Naive thymus-derived CD4-positive, alpha-beta T cell (primary cell): ENCODE results near the gene MARVELD1. TPM values are rescaled to one million over a fixed set of nuclear protein-coding genes. Genes with fewer than 3 reads are reported as not detected.

ENCODE experiments used
- ATAC-seq: fragments of 150-1000 bp; cut with Tn5 transposase; 2 replicates; pipeline ENCODE4 v1.10.0; 2021; ENCODE audit warnings: mild to moderate bottlenecking, moderate library complexity
- CTCF ChIA-PET: fragments of 350-600 bp; sonication (Branson Sonifier 250); formaldehyde crosslinking; loops from one replicate; lab custom pipeline; 2021; ENCODE audit warnings: antibody characterized with exemption; lab: Charles Lee
- POLR2A ChIA-PET: fragments of 350-600 bp; sonication (Branson Sonifier 250); formaldehyde crosslinking; loops from one replicate; lab custom pipeline; 2021; ENCODE audit warnings: antibody characterized with exemption, inconsistent platforms; lab: Charles Lee
- DNase-seq, 9 donors: peaks; one replicate each; pipeline versions ENCODE4 v3.0.0 to v3.0.0-alpha.2; 2020 to 2022; ENCODE audit warnings: mixed read lengths in 1 of 9
- H3K27ac ChIP-seq: one replicate; pipeline ENCODE4 v1.7.0; 2013; ENCODE audit warnings: mild to moderate bottlenecking, low read depth, low read length, moderate library complexity
- H3K27me3 ChIP-seq, 2 donors: one replicate each; pipeline ENCODE4 v1.7.0; 2013; ENCODE audit warnings: low read length in 2 of 2, mild to moderate bottlenecking in 2 of 2, moderate library complexity in 2 of 2; ENCODE audit not compliant: control insufficient read depth in 2 of 2, insufficient read depth in 2 of 2
- H3K36me3 ChIP-seq, 3 experiments: 1 replicate in 2 of 3; 2 replicates in 1 of 3; pipeline ENCODE4 v1.7.0; 2013; ENCODE audit warnings: low read length in 3 of 3, mild to moderate bottlenecking in 3 of 3, moderate library complexity in 1 of 3; ENCODE audit not compliant: insufficient read depth in 3 of 3, control insufficient read depth in 2 of 3
- H3K4me1 ChIP-seq, 2 donors: one replicate each; pipeline ENCODE4 v1.7.0; 2013; ENCODE audit warnings: low read length in 2 of 2, mild to moderate bottlenecking in 2 of 2, moderate library complexity in 1 of 2; ENCODE audit not compliant: control insufficient read depth in 2 of 2, insufficient read depth in 2 of 2
- H3K4me3 ChIP-seq: 2 replicates; pipeline ENCODE4 v1.7.0; 2013; ENCODE audit warnings: mild to moderate bottlenecking, low read length
- H3K9me3 ChIP-seq, 3 experiments: 1 replicate in 2 of 3; 2 replicates in 1 of 3; pipeline ENCODE4 v1.7.0; 2013; ENCODE audit warnings: low read length in 3 of 3; ENCODE audit not compliant: control insufficient read depth in 2 of 3
- H3K27ac Mint-ChIP-seq, 9 donors: one replicate each; pipeline ENCODE4 v1.8.0; 2020 to 2022; ENCODE audit warnings: mixed read lengths in 9 of 9, mild to moderate bottlenecking in 8 of 9, moderate library complexity in 5 of 9, inconsistent platforms in 2 of 9
- H3K27me3 Mint-ChIP-seq, 5 donors: one replicate each; pipeline ENCODE4 v1.8.0; 2021 to 2022; ENCODE audit warnings: mixed read lengths in 5 of 5, mild to moderate bottlenecking in 1 of 5
- H3K36me3 Mint-ChIP-seq, 5 donors: one replicate each; pipeline ENCODE4 v1.8.0; 2020 to 2022; ENCODE audit warnings: mixed read lengths in 5 of 5, mild to moderate bottlenecking in 3 of 5, inconsistent platforms in 1 of 5
- H3K4me1 Mint-ChIP-seq, 7 donors: one replicate each; pipeline ENCODE4 v1.8.0; 2020 to 2022; ENCODE audit warnings: mixed read lengths in 7 of 7, mild to moderate bottlenecking in 3 of 7, inconsistent platforms in 1 of 7
- H3K4me3 Mint-ChIP-seq, 10 donors: one replicate each; pipeline ENCODE4 v1.8.0; 2020 to 2022; ENCODE audit warnings: mild to moderate bottlenecking in 10 of 10, mixed read lengths in 10 of 10, moderate library complexity in 6 of 10, inconsistent platforms in 2 of 10
- H3K9me3 Mint-ChIP-seq, 11 donors: one replicate each; pipeline ENCODE4 v1.8.0; 2020 to 2022; ENCODE audit warnings: mixed read lengths in 11 of 11, mild to moderate bottlenecking in 4 of 11, inconsistent platforms in 1 of 11, moderate library complexity in 1 of 11
- intact Hi-C, 2 donors: fragments of 100-400 bp; cut with micrococcal nuclease; formaldehyde crosslinking; loops; one replicate each; pipeline ENCODE4 v1.15.1; 2023
- polyA plus RNA-seq, 2 donors: library from polyadenylated mRNA; unstranded; fragments of 300-500 nt; fragmentation: Illumina TruSeq; gene quantifications; one replicate each; pipeline ENCODE4 v1.2.3, GENCODE V29; 2021
- total RNA-seq, 6 experiments: library from RNA in 5 of 6; stranded (reverse) in 5 of 6; gene quantifications; 1 replicate in 5 of 6; 2 replicates in 1 of 6; pipeline ENCODE4 v1.2.3 and lab custom pipeline; 2021 to 2026

MARVELD1 gene
- total and polyA plus RNA-seq, 7 experiments from 2014 or later: 0.07 to 5.0 (median 1.1) TPM

GRCh38 chr10:97738616-97739015 lies 25.1 kb downstream of the MARVELD1 start:
- Histone ChIP-seq H3K4me3 (no peak overlapping the region), H3K4me1 (peaks cover 18% of the 10 kb centered on the region in 2 donors), H3K36me3 (peaks cover 0 to 16% (median 4%) of the 10 kb centered on the region in 3 experiments), H3K27me3 (no peaks in the 10 kb centered on the region), H3K27ac (no peak overlapping the region), H3K9me3 (no peaks in the 10 kb centered on the region)
- intact Hi-C loops: loop anchor here (5.0 to 10.0 kb wide), 2 partner anchors 396 to 1994 kb away; partner anchors contain the start of genes COX15 (in 1 of the 2), CUTC (in 1 of the 2) and R3HCC1L (in 1 of the 2)
- Mint-ChIP-seq H3K9me3 (peaks cover 0 to 6% (median 0%) of the 10 kb centered on the region in 11 donors), H3K36me3 (peaks cover 3 to 32% (median 15%) of the 10 kb centered on the region in 5 donors), H3K4me1 (peaks cover 27 to 75% (median 69%) of the 10 kb centered on the region in 7 donors), H3K27ac (peak overlapping the region in 8 of 9 donors; percentile 64 to 99 (median 97)), H3K4me3 (peak overlapping the region; percentile 88 to 98 (median 94)), H3K27me3 (peaks cover 0 to 3% (median 0%) of the 10 kb centered on the region in 5 donors)
- ATAC-seq (no peak), DNase-seq (no peak)
- CTCF ChIA-PET: no interaction called here
- POLR2A ChIA-PET: interaction anchor here (0.7 kb wide), 1 partner anchor 44 kb away, joined by 9 read pairs; no protein-coding TSS in a partner anchor

GRCh38 chr10:97740613-97741012 lies 27.1 kb downstream of the MARVELD1 start:
- H3K36me3 Mint-ChIP-seq: peaks cover 13 to 49% (median 25%) of the 10 kb centered on the region in 5 donors

GRCh38 chr10:97743169-97743943 lies 29.8 kb downstream of the MARVELD1 start:
- intact Hi-C loops: no loop called here
- H3K27ac Mint-ChIP-seq: peak overlapping the region in 2 of 9 donors; percentile 20 to 46
- H3K27me3 Mint-ChIP-seq: no peaks in the 10 kb centered on the region
- Histone ChIP-seq H3K4me1 (peaks cover 7 to 9% of the 10 kb centered on the region in 2 donors), H3K36me3 (peaks cover 3 to 46% (median 4%) of the 10 kb centered on the region in 3 experiments), H3K27ac (no peak overlapping the region), H3K27me3 (no peaks in the 10 kb centered on the region), H3K4me3 (no peak overlapping the region), H3K9me3 (no peaks in the 10 kb centered on the region)
- H3K4me3 Mint-ChIP-seq: no peak overlapping the region
- POLR2A ChIA-PET: no interaction called here
- peaks cover 15 to 66% (median 54%) of the 10 kb centered on the region in 7 donors for H3K4me1 Mint-ChIP-seq
- CTCF ChIA-PET: interaction anchor here (0.7 to 1.2 kb wide), 3 partner anchors 12 to 55 kb away, joined by 3 to 5 read pairs (median 4); no protein-coding TSS in a partner anchor
- H3K36me3 Mint-ChIP-seq: peaks cover 14 to 60% (median 33%) of the 10 kb centered on the region in 5 donors
- no peak for DNase-seq
- no peak for ATAC-seq
- no peaks in the 10 kb centered on the region for H3K9me3 Mint-ChIP-seq

More at GRCh38 chr10:97740613-97741012, 27.1 kb downstream of the MARVELD1 start:
- no peaks in the 10 kb centered on the region for H3K9me3 ChIP-seq
- H3K27ac ChIP-seq: no peak overlapping the region
- DNase-seq (no peak), ATAC-seq (no peak)
- peaks cover 0 to 6% (median 0%) of the 10 kb centered on the region in 11 donors for H3K9me3 Mint-ChIP-seq
- H3K27me3 Mint-ChIP-seq: no peaks in the 10 kb centered on the region
- no peaks in the 10 kb centered on the region for H3K27me3 ChIP-seq
- H3K36me3 ChIP-seq: peaks cover 3 to 34% (median 4%) of the 10 kb centered on the region in 3 experiments
- ChIA-PET POLR2A (interaction anchor here (0.5 kb wide), 1 partner anchor 525 kb away, joined by 3 read pairs; no protein-coding TSS in a partner anchor), CTCF (no interaction called here)
- peaks cover 18% of the 10 kb centered on the region in 2 donors for H3K4me1 ChIP-seq
- H3K4me3 ChIP-seq: no peak overlapping the region
- H3K27ac Mint-ChIP-seq: peak overlapping the region in 1 of 9 donors; percentile 36
- peaks cover 28 to 87% (median 76%) of the 10 kb centered on the region in 7 donors for H3K4me1 Mint-ChIP-seq
- peak overlapping the region in 5 of 10 donors; percentile 27 to 92 (median 56) for H3K4me3 Mint-ChIP-seq
- intact Hi-C loops: no loop called here

- Mint-ChIP-seq H3K27ac (no peak overlapping the region), H3K9me3 (no peaks in the 10 kb centered on the region), H3K4me1 (peaks cover 13 to 56% (median 45%) of the 10 kb centered on the region in 7 donors), H3K36me3 (peaks cover 20 to 64% (median 32%) of the 10 kb centered on the region in 5 donors), H3K27me3 (no peaks in the 10 kb centered on the region), H3K4me3 (no peak overlapping the region)
- no peaks in the 10 kb centered on the region for H3K9me3 ChIP-seq
- DNase-seq (no peak), ATAC-seq (no peak)
- H3K27ac ChIP-seq: no peak overlapping the region
- peaks cover 4 to 58% (median 11%) of the 10 kb centered on the region in 3 experiments for H3K36me3 ChIP-seq
- no peak overlapping the region for H3K4me3 ChIP-seq
- peaks cover 5 to 7% of the 10 kb centered on the region in 2 donors for H3K4me1 ChIP-seq
- intact Hi-C loops: no loop called here
- no peaks in the 10 kb centered on the region for H3K27me3 ChIP-seq
- ChIA-PET CTCF (interaction anchor here (0.6 to 0.9 kb wide), 4 partner anchors 11 to 299 kb away, joined by 3 to 5 read pairs (median 4); no protein-coding TSS in a partner anchor), POLR2A (no interaction called here)
Measured at GRCh38 chr10:97744405-97745035, 31.0 kb downstream of the MARVELD1 start.

GRCh38 chr10:97747573-97747972 lies 34.0 kb downstream of the MARVELD1 start:
- Histone ChIP-seq H3K27ac (no peak overlapping the region), H3K9me3 (no peaks in the 10 kb centered on the region), H3K4me1 (no peaks in the 10 kb centered on the region), H3K36me3 (peaks cover 4 to 89% (median 20%) of the 10 kb centered on the region in 3 experiments), H3K4me3 (no peak overlapping the region), H3K27me3 (no peaks in the 10 kb centered on the region)
- POLR2A ChIA-PET: no interaction called here
- no peaks in the 10 kb centered on the region for H3K27me3 Mint-ChIP-seq
- H3K4me3 Mint-ChIP-seq: no peak overlapping the region
- no peak overlapping the region for H3K27ac Mint-ChIP-seq
- H3K4me1 Mint-ChIP-seq: peaks cover 10 to 29% (median 20%) of the 10 kb centered on the region in 7 donors
- no peak for ATAC-seq
- no peak for DNase-seq
- H3K9me3 Mint-ChIP-seq: no peaks in the 10 kb centered on the region
- intact Hi-C loops: no loop called here
- H3K36me3 Mint-ChIP-seq: peaks cover 20 to 66% (median 28%) of the 10 kb centered on the region in 5 donors
- CTCF ChIA-PET: interaction anchor here (0.6 to 1.0 kb wide), 3 partner anchors 120 to 122 kb away, joined by 3 to 4 read pairs (median 3); no protein-coding TSS in a partner anchor

- no peak overlapping the region for H3K4me3 Mint-ChIP-seq
- H3K36me3 ChIP-seq: peaks cover 4 to 89% (median 21%) of the 10 kb centered on the region in 3 experiments
- intact Hi-C loops: no loop called here
- CTCF ChIA-PET: interaction anchor here (0.6 to 1.0 kb wide), 3 partner anchors 101 to 121 kb away, joined by 3 to 4 read pairs (median 3); no protein-coding TSS in a partner anchor
- no peak overlapping the region for H3K27ac ChIP-seq
- no peak overlapping the region for H3K27ac Mint-ChIP-seq
- ATAC-seq (no peak), DNase-seq (no peak)
- POLR2A ChIA-PET: interaction anchor here (1.2 kb wide), 1 partner anchor 11 kb away, joined by 3 read pairs; the partner anchor contains the start of gene ZFYVE27
- H3K27me3 ChIP-seq: no peaks in the 10 kb centered on the region
- H3K36me3 Mint-ChIP-seq: peaks cover 20 to 64% (median 28%) of the 10 kb centered on the region in 5 donors
- H3K27me3 Mint-ChIP-seq: no peaks in the 10 kb centered on the region
- no peak overlapping the region for H3K4me3 ChIP-seq
- peaks cover 8 to 24% (median 14%) of the 10 kb centered on the region in 7 donors for H3K4me1 Mint-ChIP-seq
- no peaks in the 10 kb centered on the region for H3K4me1 ChIP-seq
- no peaks in the 10 kb centered on the region for H3K9me3 ChIP-seq
- H3K9me3 Mint-ChIP-seq: no peaks in the 10 kb centered on the region
Measured at GRCh38 chr10:97748116-97748515, 34.6 kb downstream of the MARVELD1 start.
